Endothelial cell of umbilical vein (primary cell): Measurements from ENCODE around the gene PRR16. TPM values are rescaled to one million over a fixed set of nuclear protein-coding genes. Genes with fewer than 3 reads are reported as not detected.
A peak's percentile ranks its signal among the peaks of the same experiment; 100 is the strongest.

ENCODE experiments used
- BruUV-seq: library from RNA; stranded (reverse); fragments of 400-500 nt; replicated peaks from 2 replicates; lab custom pipeline; 2021; lab: Mats Ljungman, UMichigan
- CTCF ChIA-PET: fragments of 300-600, 350-600 bp; sonication (Branson Sonifier 250); formaldehyde crosslinking; loops from one replicate; lab custom pipeline; 2021; ENCODE audit warnings: antibody characterized with exemption, inconsistent platforms; lab: Charles Lee
- POLR2A ChIA-PET: fragments of 300-600, 350-600 bp; sonication (Branson Sonifier 250); formaldehyde crosslinking; loops from one replicate; lab custom pipeline; 2021; ENCODE audit warnings: antibody characterized with exemption, inconsistent platforms; lab: Charles Lee
- DNase-seq: peaks from one replicate; pipeline ENCODE4 v3.0.0-alpha.2; 2011; ENCODE audit warnings: low read depth, low spot score
- FAIRE-seq: peaks from 2 replicates; lab custom pipeline; 2011; peaks lifted over from hg19 to GRCh38; lab: Jason Lieb, UNC
- H2AFZ ChIP-seq: 2 replicates; pipeline ENCODE4 v1.6.0; 2012; ENCODE audit warnings: low read depth, low read length, control low read depth, inconsistent platforms
- H3K27ac ChIP-seq: 2 replicates; pipeline ENCODE4 v1.5.1; 2011; ENCODE audit warnings: low read depth, mild to moderate bottlenecking, control low read depth, low read length, moderate library complexity; ENCODE audit not compliant: insufficient read depth
- H3K27me3 ChIP-seq, 2 experiments: 2 replicates each; pipeline versions ENCODE4 v1.6.0 to v1.6.1; 2011; ENCODE audit warnings: low read length in 2 of 2, mixed read lengths in 1 of 2; ENCODE audit not compliant: control insufficient read depth in 2 of 2, insufficient read depth in 2 of 2
- H3K36me3 ChIP-seq, 2 experiments: 2 replicates in 1 of 2; 3 replicates in 1 of 2; pipeline ENCODE4 v1.5.1; 2011; ENCODE audit warnings: low read length in 2 of 2, mild to moderate bottlenecking in 1 of 2, moderate library complexity in 1 of 2; ENCODE audit not compliant: control insufficient read depth in 2 of 2, insufficient read depth in 2 of 2; ENCODE audit errors: extremely low read depth in 1 of 2
- H3K4me1 ChIP-seq: 3 replicates; pipeline ENCODE4 v1.5.1; 2011; ENCODE audit warnings: mild to moderate bottlenecking, low read length; ENCODE audit not compliant: control insufficient read depth, insufficient read depth; ENCODE audit errors: extremely low read depth
- H3K4me2 ChIP-seq: 2 replicates; pipeline ENCODE4 v1.6.1; 2011; ENCODE audit warnings: low read length, control low read depth, mixed read lengths; ENCODE audit not compliant: insufficient read depth
- H3K4me3 ChIP-seq, 3 experiments: fragments of 200-600 bp in 1 of 3; sonication (generic), shearing (Covaris generic) in 1 of 3; replicated peaks in 1 of 3; 2 replicates each; pipeline ENCODE4 v1.5.1; 2011 to 2016; ENCODE audit warnings: control low read depth in 3 of 3, low read length in 3 of 3, mild to moderate bottlenecking in 2 of 3, inconsistent platforms in 1 of 3, low read depth in 1 of 3, moderate library complexity in 1 of 3; ENCODE audit not compliant: insufficient read depth in 1 of 3
- H3K79me2 ChIP-seq: 2 replicates; pipeline ENCODE4 v1.6.0; 2012; ENCODE audit warnings: low read length, inconsistent platforms; ENCODE audit not compliant: control insufficient read depth, insufficient read depth
- H3K9ac ChIP-seq: replicated peaks from 2 replicates; pipeline ENCODE3; 2011; ENCODE audit warnings: low read length, control low read depth; ENCODE audit not compliant: insufficient read depth; ENCODE audit errors: extremely low read depth
- H3K9me1 ChIP-seq: replicated peaks from 3 replicates; pipeline ENCODE4 v1.6.0; 2011; ENCODE audit warnings: mild to moderate bottlenecking, low read length; ENCODE audit not compliant: control insufficient read depth, insufficient read depth; ENCODE audit errors: extremely low read depth
- H3K9me3 ChIP-seq: replicated peaks from 2 replicates; pipeline ENCODE4 v1.5.1; 2012; ENCODE audit warnings: low read length, inconsistent platforms; ENCODE audit not compliant: control insufficient read depth, insufficient read depth
- H4K20me1 ChIP-seq: replicated peaks from 2 replicates; pipeline ENCODE3; 2011; ENCODE audit warnings: mild to moderate bottlenecking, low read length; ENCODE audit not compliant: control insufficient read depth, insufficient read depth; ENCODE audit errors: extremely low read depth
- EZH2 ChIP-seq: IDR thresholded peaks from 2 replicates; pipeline ENCODE4 v1.6.1; 2012; ENCODE audit warnings: borderline replicate concordance, low read depth, mild to moderate bottlenecking, moderate library complexity, low read length, inconsistent platforms; ENCODE audit not compliant: severe bottlenecking
- FOS ChIP-seq: IDR thresholded peaks from 2 replicates; pipeline ENCODE4 v1.6.1; 2011; ENCODE audit warnings: mild to moderate bottlenecking, low read length, moderate library complexity, borderline replicate concordance; ENCODE audit not compliant: insufficient read depth
- GATA2 ChIP-seq: IDR thresholded peaks from 2 replicates; pipeline ENCODE4 v1.7.0; 2011; ENCODE audit warnings: low read depth, mild to moderate bottlenecking, moderate library complexity, mixed read lengths, low read length; ENCODE audit not compliant: insufficient read length, insufficient read depth
- JUN ChIP-seq: IDR thresholded peaks from 2 replicates; pipeline ENCODE4 v1.6.1; 2011; ENCODE audit warnings: borderline replicate concordance, low read depth; ENCODE audit not compliant: insufficient read length, insufficient read depth
- MYC ChIP-seq: IDR thresholded peaks from one replicate; pipeline ENCODE4 v1.6.1; 2011; ENCODE audit warnings: mild to moderate bottlenecking, low read depth, low read length
- POLR2A ChIP-seq: IDR thresholded peaks from 2 replicates; pipeline ENCODE4 v1.6.1; 2012; ENCODE audit warnings: low read depth, mild to moderate bottlenecking, control low read depth, low read length
- POLR2AphosphoS5 ChIP-seq: IDR thresholded peaks from 2 replicates; pipeline ENCODE4 v1.6.1; 2012; ENCODE audit warnings: low read depth, mild to moderate bottlenecking, control low read depth, low read length, moderate library complexity; ENCODE audit not compliant: insufficient read depth
- dilution Hi-C: fragments of 300-500 bp; cut with MboI; formaldehyde crosslinking; loops from one replicate; pipeline ENCODE4 v1.15.0; 2019; ENCODE audit warnings: low sequenced_read_pairs; ENCODE audit not compliant: extremely low pct_ligation_motif_present
- intact Hi-C: fragments of 100-400 bp; cut with micrococcal nuclease; formaldehyde crosslinking; loops from one replicate; pipeline ENCODE4 v1.10.0; 2022
- polyA plus RNA-seq, 4 experiments: library from polyadenylated mRNA; depleted of rRNA in 3 of 4; stranded (reverse) in 3 of 4; unstranded in 1 of 4; fragments of >200 nt; gene quantifications; 2 replicates each; pipeline versions ENCODE4 v1.2.1 to v1.2.3, GENCODE V29; 2011 to 2012; ENCODE audit warnings: missing spikeins in 1 of 4
- total RNA-seq: library from RNA; stranded (reverse); gene quantifications from 2 replicates; pipeline ENCODE4 v1.2.3, GENCODE V29; 2021
- TF ChIP-seq, protein P1 (sequence below): IDR thresholded peaks from 2 replicates; pipeline ENCODE4 v1.6.1; 2011; ENCODE audit not compliant: insufficient read depth, insufficient read length
- TF ChIP-seq, protein P2 (sequence below), 2 donors: IDR thresholded peaks; 1 replicate in 1 of 2; 2 replicates in 1 of 2; pipeline ENCODE4 v1.5.1; 2011; ENCODE audit warnings: low read length in 2 of 2, mild to moderate bottlenecking in 2 of 2, moderate library complexity in 2 of 2, control low read depth in 1 of 2, inconsistent platforms in 1 of 2, low read depth in 1 of 2; ENCODE audit not compliant: insufficient read depth in 1 of 2; ENCODE audit errors: extremely low read depth in 1 of 2

Gene PRR16
- total and polyA plus RNA-seq, 2 donors (not counting 3 experiments of a cell fraction or from before 2014, with no cell fraction given), result 0.91 to 1.2 TPM

DNA sequence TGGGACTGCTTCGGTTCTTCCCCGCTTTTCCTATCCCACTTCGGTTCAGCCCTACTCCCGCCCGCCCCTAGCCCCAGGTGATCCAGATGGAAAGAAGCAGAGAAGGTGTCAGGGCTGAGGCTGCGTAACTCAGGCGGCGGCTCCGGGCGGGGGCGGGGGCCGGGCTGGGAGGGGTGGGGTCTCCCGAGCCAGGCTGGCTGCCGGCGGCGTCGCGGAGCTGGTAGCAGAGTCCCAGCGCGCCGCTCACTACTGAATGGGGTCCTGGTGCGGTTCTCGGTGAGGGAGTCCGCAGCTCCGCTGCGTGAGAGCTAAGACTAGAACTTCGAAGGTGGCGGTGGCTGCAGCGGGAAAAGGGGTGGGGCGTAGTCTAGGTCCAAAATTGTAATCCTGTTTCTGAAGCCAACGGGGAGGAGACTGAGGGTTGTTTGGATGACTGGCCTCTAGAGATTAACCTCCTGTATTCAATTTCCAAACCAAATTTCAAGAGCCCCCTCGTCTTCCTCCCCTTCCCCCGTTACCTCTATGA lies 1.4 kb downstream of the PRR16 start:
- Histone ChIP-seq H3K79me2 (no peaks in the 10 kb centered on the region), H3K36me3 (no peaks in the 10 kb centered on the region), H3K27me3 (peaks cover 1 to 24% of the 10 kb centered on the region in 2 experiments), H3K4me3 (peak overlapping the region; percentile 61 to 84 (median 81)), H2AFZ (peak overlapping the region; percentile 99), H3K27ac (no peak overlapping the region), H3K4me1 (peaks cover 16% of the 10 kb centered on the region), H3K9me3 (no peaks in the 10 kb centered on the region), H3K9me1 (no peaks in the 10 kb centered on the region), H3K4me2 (peak overlapping the region; percentile 96), H3K9ac (no peak overlapping the region), H4K20me1 (no peaks in the 10 kb centered on the region)
- dilution Hi-C loops (no loop called here), intact Hi-C loops (loop anchor here (2.0 to 10.0 kb wide), 3 partner anchors 1405 to 1609 kb away; partner anchors contain the start of gene LOX)
- FAIRE-seq (no peak), DNase-seq (no peak)
- BruUV-seq, result no TSS peak
- TF ChIP-seq GATA2 (no peak), POLR2AphosphoS5 (no peak), MYC (no peak), JUN (no peak), EZH2 (no peak), FOS (no peak), POLR2A (no peak)
- TF ChIP-seq, protein P1, sequence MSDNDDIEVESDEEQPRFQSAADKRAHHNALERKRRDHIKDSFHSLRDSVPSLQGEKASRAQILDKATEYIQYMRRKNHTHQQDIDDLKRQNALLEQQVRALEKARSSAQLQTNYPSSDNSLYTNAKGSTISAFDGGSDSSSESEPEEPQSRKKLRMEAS, result no peak
- TF ChIP-seq, protein P2, sequence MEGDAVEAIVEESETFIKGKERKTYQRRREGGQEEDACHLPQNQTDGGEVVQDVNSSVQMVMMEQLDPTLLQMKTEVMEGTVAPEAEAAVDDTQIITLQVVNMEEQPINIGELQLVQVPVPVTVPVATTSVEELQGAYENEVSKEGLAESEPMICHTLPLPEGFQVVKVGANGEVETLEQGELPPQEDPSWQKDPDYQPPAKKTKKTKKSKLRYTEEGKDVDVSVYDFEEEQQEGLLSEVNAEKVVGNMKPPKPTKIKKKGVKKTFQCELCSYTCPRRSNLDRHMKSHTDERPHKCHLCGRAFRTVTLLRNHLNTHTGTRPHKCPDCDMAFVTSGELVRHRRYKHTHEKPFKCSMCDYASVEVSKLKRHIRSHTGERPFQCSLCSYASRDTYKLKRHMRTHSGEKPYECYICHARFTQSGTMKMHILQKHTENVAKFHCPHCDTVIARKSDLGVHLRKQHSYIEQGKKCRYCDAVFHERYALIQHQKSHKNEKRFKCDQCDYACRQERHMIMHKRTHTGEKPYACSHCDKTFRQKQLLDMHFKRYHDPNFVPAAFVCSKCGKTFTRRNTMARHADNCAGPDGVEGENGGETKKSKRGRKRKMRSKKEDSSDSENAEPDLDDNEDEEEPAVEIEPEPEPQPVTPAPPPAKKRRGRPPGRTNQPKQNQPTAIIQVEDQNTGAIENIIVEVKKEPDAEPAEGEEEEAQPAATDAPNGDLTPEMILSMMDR (IDR thresholded peaks at IDR 0.05; ENCODE audit: extremely low read depth in 1 of 2, insufficient read depth in 1 of 2, low read depth in 1 of 2, low read length in 2 of 2), result no peak
- POLR2A ChIA-PET, result no interaction called here
- CTCF ChIA-PET, result interaction anchor here (0.8 to 1.5 kb wide), 3 partner anchors 18 to 1485 kb away, joined by 3 to 6 read pairs (median 3); no protein-coding TSS in a partner anchor
